Measurements from ENCODE around the gene DNAAF2.

DNA sequence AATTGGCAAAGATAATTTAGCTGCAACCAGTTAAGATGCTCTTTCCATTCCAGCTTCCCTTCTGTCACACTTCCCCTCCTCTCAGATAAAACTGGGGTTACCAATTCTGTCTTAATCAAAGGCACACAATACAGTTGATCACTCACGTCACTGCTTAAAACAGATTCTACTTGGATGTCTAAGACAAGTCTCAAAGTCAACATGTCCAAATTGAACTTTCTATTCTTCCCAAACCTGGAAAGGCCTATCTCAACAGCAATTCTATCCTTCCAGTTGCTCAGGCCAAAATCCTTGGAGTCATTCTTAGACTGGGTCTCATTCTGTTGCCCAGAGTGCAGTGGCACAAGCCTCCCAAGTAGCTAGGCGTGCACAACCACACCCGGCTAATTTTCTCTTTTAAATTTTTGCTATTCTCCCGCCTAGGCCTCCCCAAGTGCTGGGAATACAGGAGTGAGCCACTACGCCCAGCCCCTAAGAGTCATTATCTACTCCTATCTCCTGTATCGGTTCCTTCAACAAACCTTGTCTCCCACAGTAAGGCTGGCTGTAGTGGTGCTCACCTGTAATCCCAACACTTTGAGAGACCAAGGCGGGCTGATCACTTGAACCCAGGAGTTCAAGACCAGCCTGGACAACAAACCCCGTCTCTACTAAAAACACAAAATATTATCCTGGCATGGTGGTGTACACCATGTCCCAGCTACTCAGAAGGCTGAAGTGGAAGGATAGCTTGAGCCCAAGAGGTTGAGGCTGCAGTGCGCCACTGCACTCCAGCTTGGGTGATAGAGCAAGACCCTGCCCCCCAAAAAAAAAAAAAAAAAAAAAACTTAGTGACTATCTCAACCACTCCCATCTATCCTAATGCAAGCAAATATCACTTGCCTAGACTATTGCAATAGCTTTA, 53.6 kb downstream of the DNAAF2 start:
- TF ChIP-seq POLR2AphosphoS5 (IDR thresholded peaks at IDR 0.05; ENCODE audit: borderline replicate concordance, low read depth, low read length) (peak; percentile 49; the same call in 1 of the 2 replicates), EZH2 (IDR thresholded peaks at IDR 0.05) (no peak), FOXP2 (optimal IDR thresholded peaks at IDR 0.05; ENCODE audit: control extremely low read depth, extremely low read length, insufficient read depth) (no peak)
